NCI-H2227 treated with DMSO at 0.1 percent for 48 hours (cell line): ENCODE measurements around the gene NEURL3.
"Not testable (repeated sequence)": the region's sequence is repeated elsewhere in the genome, so short reads cannot be mapped to it uniquely, and the experiment has no call there.

Experiments used
- DNase-seq: peaks from one replicate; lab custom pipeline; 2025; lab: John Stamatoyannopoulos, UW

Gene NEURL3, protein sequence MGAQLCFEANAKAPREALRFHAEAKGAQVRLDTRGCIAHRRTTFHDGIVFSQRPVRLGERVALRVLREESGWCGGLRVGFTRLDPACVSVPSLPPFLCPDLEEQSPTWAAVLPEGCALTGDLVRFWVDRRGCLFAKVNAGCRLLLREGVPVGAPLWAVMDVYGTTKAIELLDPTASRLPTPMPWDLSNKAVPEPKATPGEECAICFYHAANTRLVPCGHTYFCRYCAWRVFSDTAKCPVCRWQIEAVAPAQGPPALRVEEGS

GRCh38 chr2:96505231-96505889, at the start of gene NEURL3:
Gene NEURL3 (minus strand): TSS chr2:96505357. CDS start chr2:96505286, 71 bp downstream.
- DNase-seq, result no peak

GRCh38 chr2:96554293-96555145, 49.4 kb upstream of the NEURL3 start:
- DNase-seq, result no peak

GRCh38 chr2:96553957-96554292, 48.8 kb upstream of the NEURL3 start:
- not testable (repeated sequence) for DNase-seq

GRCh38 chr2:96553176-96553956, 48.2 kb upstream of the NEURL3 start:
- DNase-seq, result no peak

DNA sequence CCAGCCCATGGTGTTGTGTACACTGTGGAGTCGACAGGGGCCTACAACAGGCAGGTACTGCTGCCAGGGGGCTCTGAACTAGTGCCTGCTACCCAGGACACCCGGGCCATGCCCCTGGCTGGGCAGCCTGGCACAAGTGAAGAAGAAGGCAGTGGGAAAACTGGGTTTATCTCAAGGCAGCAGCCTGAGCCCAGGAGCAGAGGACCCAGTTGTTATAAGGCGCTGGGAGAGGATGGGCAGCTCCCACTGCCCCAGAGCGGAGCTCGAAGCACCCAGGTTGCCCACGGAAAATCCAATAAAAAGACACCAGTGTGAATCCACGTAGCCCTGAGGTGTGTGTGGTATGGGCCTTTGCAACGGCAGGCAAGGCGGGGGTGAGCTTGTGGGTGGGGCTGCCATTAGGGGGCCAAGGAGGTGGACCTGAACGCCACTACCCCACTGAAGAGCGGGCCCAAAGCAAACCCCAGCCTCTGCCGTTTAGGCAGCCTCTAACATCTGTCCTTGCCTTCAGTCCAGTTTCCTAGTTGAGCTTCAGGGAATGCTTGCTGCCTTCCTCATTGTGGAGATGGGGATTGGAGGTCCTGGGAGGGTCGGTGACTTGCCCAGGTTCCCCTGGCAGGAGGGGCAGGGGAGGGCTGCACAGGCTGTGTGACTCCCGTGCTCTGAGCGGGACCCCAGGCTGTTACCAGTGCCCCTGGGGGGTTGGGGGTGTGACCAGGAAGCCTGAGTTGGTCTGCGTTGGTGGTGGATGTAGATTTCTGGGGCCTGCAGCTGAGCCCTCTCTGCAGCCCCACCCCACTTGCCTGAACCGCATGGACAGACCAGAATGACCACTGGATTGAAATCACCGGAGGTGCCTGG, 47.4 kb upstream of the NEURL3 start:
- DNase-seq, result no peak

DNA sequence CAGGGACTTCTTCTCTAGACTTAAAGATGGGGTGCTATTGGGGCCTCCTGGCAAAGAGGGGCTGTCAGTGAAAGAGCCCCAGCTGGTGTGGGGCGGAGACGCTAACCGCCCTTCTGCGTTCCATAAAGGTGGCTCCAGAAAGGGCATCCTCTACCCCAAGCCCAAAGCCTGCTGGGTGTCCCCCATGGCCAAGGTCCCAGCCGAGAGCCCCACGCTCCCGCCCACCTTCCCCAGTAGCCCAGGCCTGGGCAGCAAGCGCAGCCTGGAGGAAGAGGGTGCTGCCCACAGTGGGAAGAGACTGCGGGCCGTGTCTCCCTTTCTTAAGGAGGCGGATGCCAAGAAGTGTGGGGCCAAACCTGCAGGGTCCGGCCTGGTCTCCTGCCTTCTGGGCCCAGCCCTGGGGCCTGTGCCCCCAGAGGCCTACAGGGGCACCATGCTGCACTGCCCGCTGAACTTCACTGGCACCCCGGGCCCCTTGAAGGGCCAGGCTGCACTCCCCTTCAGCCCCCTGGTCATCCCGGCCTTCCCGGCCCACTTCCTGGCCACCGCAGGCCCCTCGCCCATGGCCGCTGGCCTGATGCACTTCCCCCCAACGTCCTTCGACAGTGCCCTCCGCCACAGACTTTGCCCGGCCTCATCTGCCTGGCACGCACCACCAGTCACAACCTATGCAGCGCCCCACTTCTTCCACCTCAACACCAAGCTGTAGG, 46.6 kb upstream of the NEURL3 start:
- no peak for DNase-seq

DNA sequence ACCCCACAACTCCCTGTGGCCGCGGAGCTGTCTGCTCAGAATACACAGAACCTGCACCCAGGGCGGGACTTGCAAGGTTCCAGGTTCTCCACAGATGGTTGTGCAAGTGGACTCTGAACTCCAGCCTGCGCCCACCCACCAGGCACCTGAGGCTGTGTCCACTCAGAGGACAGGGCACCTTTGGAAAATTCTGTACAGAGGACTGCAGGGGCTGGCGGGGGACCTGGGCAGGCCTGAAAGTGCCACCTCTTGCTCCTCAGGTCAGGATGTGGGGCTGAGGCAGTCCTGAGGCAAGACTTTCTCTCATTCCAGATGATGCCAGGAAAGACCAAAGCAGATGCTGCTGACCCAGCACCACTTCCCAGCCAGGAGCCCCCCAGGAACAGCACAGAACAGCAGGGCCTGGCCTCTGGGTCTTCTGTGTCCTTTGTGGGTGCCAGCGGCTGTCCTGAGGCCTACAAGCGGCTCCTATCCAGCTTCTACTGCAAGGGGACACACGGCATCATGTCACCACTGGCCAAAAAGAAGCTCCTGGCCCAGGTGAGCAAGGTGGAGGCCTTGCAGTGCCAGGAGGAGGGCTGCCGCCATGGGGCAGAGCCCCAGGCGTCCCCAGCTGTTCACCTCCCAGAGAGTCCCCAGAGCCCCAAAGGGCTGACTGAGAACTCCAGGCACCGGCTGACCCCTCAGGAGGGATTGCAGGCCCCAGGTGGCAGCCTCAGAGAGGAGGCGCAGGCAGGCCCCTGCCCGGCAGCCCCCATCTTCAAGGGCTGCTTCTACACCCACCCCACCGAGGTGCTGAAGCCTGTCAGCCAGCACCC, 45.8 kb upstream of the NEURL3 start:
- DNase-seq, result no peak

DNA sequence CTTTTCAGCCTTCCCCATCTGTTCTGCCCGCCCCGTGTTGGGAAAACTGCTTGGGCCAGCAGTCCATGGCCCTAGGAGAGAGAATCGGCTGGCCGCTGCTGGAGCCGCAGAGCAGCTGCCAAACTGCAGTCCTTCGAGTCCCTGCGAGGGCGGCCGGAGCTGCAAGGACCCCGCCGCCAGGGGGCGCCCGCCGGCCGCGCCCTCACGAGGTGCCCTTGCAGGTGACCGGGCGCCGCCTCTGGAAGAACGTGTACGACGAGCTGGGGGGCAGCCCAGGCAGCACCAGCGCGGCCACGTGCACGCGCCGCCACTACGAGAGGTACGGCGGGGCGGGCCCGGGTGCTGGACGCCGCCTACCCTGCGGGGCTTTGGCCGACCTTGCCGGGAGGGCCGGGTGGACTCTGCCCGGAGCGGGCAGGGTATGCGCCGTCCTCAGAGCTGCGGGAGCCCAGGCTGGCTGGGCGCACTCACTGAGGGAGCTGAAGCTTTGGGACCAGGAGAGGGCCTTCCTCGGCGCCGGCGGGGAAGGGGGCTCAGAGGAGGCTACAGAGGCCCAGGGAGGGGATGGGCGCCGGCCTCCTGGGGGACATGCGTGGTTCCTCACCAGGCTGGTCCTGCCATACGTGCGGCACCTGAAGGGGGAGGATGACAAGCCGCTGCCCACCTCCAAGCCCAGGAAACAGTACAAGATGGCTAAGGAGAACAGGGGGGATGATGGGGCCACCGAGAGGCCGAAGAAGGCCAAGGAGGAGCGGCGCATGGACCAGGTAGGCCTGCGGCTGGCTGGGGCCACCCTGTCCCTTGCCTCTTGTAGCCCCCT, 45.0 kb upstream of the NEURL3 start:
- no peak for DNase-seq

GRCh38 chr2:96549466-96549785, 44.3 kb upstream of the NEURL3 start:
- no peak for DNase-seq

DNA sequence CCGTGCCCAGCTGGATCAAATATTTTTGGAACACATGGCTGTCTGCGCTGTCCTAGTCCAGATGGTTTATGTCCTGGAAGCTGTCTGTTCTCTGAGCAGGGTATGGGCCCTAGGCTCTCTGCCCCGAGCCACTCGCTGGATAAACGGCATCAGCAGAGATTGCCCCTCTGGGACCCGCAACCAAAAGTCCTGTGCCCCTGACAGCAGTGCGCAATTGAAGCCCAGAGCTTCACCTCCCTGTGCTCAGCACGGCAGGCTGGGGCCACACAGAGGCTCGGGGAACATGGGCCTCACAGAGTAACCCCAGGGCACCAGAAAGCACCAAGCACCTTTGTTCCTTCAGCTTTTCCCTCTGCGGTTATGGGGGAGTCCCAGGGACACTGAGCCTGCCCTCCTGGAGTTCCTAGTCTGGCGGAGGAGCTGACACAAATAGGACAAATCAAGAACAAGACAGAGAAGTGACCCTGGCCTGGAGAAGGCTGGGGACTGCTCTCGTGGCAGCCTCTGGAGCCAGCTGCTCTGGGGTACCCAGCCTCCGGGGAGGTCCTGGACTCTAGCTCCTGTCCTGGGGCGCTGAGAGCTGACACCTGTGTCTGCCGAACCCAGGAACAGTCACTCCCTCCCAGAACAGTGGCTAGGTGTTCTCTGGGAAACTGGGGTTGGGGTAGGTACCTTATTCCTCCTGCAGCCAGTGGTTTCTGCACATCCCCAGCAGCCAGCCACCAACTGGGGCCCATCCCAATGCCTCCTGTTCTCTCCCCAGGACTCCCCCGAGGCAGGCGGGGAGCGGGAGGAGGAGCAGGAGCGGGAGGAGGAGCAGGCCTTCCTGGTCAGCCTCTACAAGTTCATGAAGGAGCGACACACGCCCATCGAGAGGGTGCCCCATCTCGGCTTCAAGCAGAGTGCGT, 43.7 kb upstream of the NEURL3 start:
- no peak for DNase-seq

GRCh38 chr2:96547731-96548171, 42.6 kb upstream of the NEURL3 start:
- no peak for DNase-seq

DNA sequence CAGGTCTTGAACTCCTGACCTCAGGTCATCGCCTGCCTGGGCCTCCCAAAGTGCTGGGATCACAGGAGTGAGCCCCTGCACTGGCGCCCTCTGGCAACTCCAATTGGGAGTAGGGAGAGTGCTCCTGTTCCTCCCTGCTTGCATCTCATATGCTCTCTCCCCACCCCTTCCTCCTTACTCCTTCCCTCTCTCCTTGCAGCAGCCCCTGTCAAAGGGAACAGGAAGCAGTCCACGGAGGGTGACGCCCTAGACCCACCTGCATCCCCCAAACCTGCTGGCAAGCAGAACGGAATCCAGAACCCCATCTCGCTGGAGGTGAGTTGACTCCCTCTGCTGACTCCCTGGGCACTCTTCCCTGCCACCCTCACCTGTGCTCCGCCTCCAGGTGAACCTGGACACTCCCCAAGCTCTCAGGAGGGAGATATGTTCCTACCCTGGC, 42.1 kb upstream of the NEURL3 start:
- no peak for DNase-seq

- no peak for DNase-seq
These were observed 41.6 kb upstream of the NEURL3 start for GRCh38 chr2:96546797-96547196.

- DNase-seq, result no peak
These were observed 41.2 kb upstream of the NEURL3 start for GRCh38 chr2:96546321-96546720.

- no peak for DNase-seq
These were observed 37.3 kb upstream of the NEURL3 start for GRCh38 chr2:96542357-96542977.

- no peak for DNase-seq
These were observed 36.4 kb upstream of the NEURL3 start for GRCh38 chr2:96541398-96542152.

- DNase-seq, result no peak
These were observed 35.0 kb upstream of the NEURL3 start for GRCh38 chr2:96540136-96540535.
